ENCODE results near the gene PRSS33.

PRSS33 gene

GRCh38 chr16:2787406-2787805 is at the start of gene PRSS33:
TSS of gene PRSS33 (minus strand) at chr16:2787560. CDS start at chr16:2786547, 1,013 bp downstream.
- no peak for DNase-seq (ENCODE audit: low read depth in 2 of 2)

- no peak for DNase-seq (ENCODE audit: low read depth in 2 of 2)
Observed at GRCh38 chr16:2836646-2837508, 49.5 kb upstream of the PRSS33 start.

- no peak for DNase-seq (ENCODE audit: low read depth in 2 of 2)
Observed at GRCh38 chr16:2835638-2836493, 48.5 kb upstream of the PRSS33 start.

- no peak for DNase-seq (ENCODE audit: low read depth in 2 of 2)
Observed at GRCh38 chr16:2834968-2835367, 47.6 kb upstream of the PRSS33 start.

- DNase-seq (ENCODE audit: low read depth in 2 of 2), result no peak
Observed at GRCh38 chr16:2833776-2834175, 46.4 kb upstream of the PRSS33 start.

GRCh38 chr16:2831203-2831602 is 43.8 kb upstream of the PRSS33 start:
- no peak for DNase-seq (ENCODE audit: low read depth in 2 of 2)

- no peak for DNase-seq (ENCODE audit: low read depth in 2 of 2)
Observed at GRCh38 chr16:2830355-2830695, 43.0 kb upstream of the PRSS33 start.

- DNase-seq (ENCODE audit: low read depth in 2 of 2), result no peak
Observed at GRCh38 chr16:2829501-2830354, 42.4 kb upstream of the PRSS33 start, which contains the start of gene ZG16B. TSS of gene ZG16B (plus strand) at chr16:2830303. CDS start at chr16:2830442, 139 bp downstream.

GRCh38 chr16:2828876-2829430 is 41.6 kb upstream of the PRSS33 start:
- DNase-seq (ENCODE audit: low read depth in 2 of 2), result no peak

- no peak for DNase-seq (ENCODE audit: low read depth in 2 of 2)
Observed at GRCh38 chr16:2828521-2828840, 41.1 kb upstream of the PRSS33 start.

- no peak for DNase-seq (ENCODE audit: low read depth in 2 of 2)
Observed at GRCh38 chr16:2827831-2828520, 40.6 kb upstream of the PRSS33 start.

GRCh38 chr16:2827374-2827791 is 40.0 kb upstream of the PRSS33 start:
- DNase-seq (ENCODE audit: low read depth in 2 of 2), result no peak

- no peak for DNase-seq (ENCODE audit: low read depth in 2 of 2)
Observed at GRCh38 chr16:2826591-2827373, 39.4 kb upstream of the PRSS33 start.

GRCh38 chr16:2825906-2826305 is 38.5 kb upstream of the PRSS33 start:
- no peak for DNase-seq (ENCODE audit: low read depth in 2 of 2)

- DNase-seq (ENCODE audit: low read depth in 2 of 2), result no peak
Observed at GRCh38 chr16:2825049-2825742, 37.8 kb upstream of the PRSS33 start.

GRCh38 chr16:2824626-2825025 is 37.3 kb upstream of the PRSS33 start:
- DNase-seq (ENCODE audit: low read depth in 2 of 2), result no peak

GRCh38 chr16:2822496-2822895 is 35.1 kb upstream of the PRSS33 start:
- no peak for DNase-seq (ENCODE audit: low read depth in 2 of 2)

GRCh38 chr16:2822158-2822495 is 34.8 kb upstream of the PRSS33 start:
- no peak for DNase-seq (ENCODE audit: low read depth in 2 of 2)

GRCh38 chr16:2821487-2822157 is 34.3 kb upstream of the PRSS33 start:
- no peak for DNase-seq (ENCODE audit: low read depth in 2 of 2)
